Cardiac muscle cell (in vitro differentiated cells and primary cell): ENCODE results near the gene KLHL14. TPM values are rescaled to one million over a fixed set of nuclear protein-coding genes. Genes with fewer than 3 reads are reported as not detected.

Source experiments
- DNase-seq, 2 donors: peaks; one replicate each; pipeline versions ENCODE4 v3.0.0 to v3.0.0-alpha.2; 2010 to 2017; ENCODE audit warnings: low read depth in 1 of 2, low spot score in 1 of 2
- H3K27ac ChIP-seq: fragments of 200-600 bp; sonication (generic); 2 replicates; pipeline ENCODE4 v1.5.1; 2016
- H3K27me3 ChIP-seq: fragments of 200-600 bp; sonication (generic); 2 replicates; pipeline ENCODE4 v1.6.0; 2016; ENCODE audit warnings: control low read depth
- H3K36me3 ChIP-seq: fragments of 200-600 bp; sonication (generic); 2 replicates; pipeline ENCODE4 v1.5.1; 2016; ENCODE audit warnings: control low read depth
- H3K4me1 ChIP-seq: fragments of 200-600 bp; sonication (generic); 2 replicates; pipeline ENCODE4 v1.8.1; 2017; ENCODE audit warnings: low read depth, mild to moderate bottlenecking, mixed run types
- H3K4me3 ChIP-seq: fragments of 200-600 bp; sonication (generic); 2 replicates; pipeline ENCODE4 v1.5.1; 2016; ENCODE audit warnings: mild to moderate bottlenecking
- H3K9me3 ChIP-seq: fragments of 200-600 bp; sonication (generic); 2 replicates; pipeline ENCODE4 v1.5.1; 2017; ENCODE audit warnings: low read depth, mild to moderate bottlenecking, control low read depth
- CTCF ChIP-seq: IDR thresholded peaks from 2 replicates; pipeline ENCODE4 v1.5.1; 2012; ENCODE audit warnings: low read depth, mild to moderate bottlenecking, low read length
- polyA plus RNA-seq: library from polyadenylated mRNA; unstranded; fragments of >200 nt; fragmentation: Nextera tagmentation; extraction: Ambion mirVana; gene quantifications from 2 replicates; pipeline ENCODE4 v1.2.1, GENCODE V29; 2016
- total RNA-seq: library from RNA; depleted of rRNA; stranded (reverse); fragments of >200 nt; gene quantifications from 2 replicates; pipeline ENCODE4 v1.2.3, GENCODE V29; 2016

The KLHL14 gene
- total and polyA plus RNA-seq, 2 experiments from 2014 or later, result 54.8 to 69.8 TPM

- no peaks in the 10 kb centered on the region for H3K9me3 ChIP-seq
- H3K4me3 ChIP-seq, result peak overlapping the region; percentile 85
- H3K36me3 ChIP-seq, result no peaks in the 10 kb centered on the region
- no peaks in the 10 kb centered on the region for H3K27me3 ChIP-seq
- H3K27ac ChIP-seq, result peak overlapping the region; percentile 87
- DNase-seq, result peak in 1 of 2 donors; percentile 55
- no peak for TF ChIP-seq CTCF
- H3K4me1 ChIP-seq, result peaks cover 47% of the 10 kb centered on the region
These were observed 3.2 kb downstream of the KLHL14 start for GRCh38 chr18:32769586-32770053.

- Histone ChIP-seq H3K36me3 (no peaks in the 10 kb centered on the region), H3K4me3 (peak overlapping the region; percentile 85), H3K4me1 (peaks cover 50% of the 10 kb centered on the region), H3K27me3 (no peaks in the 10 kb centered on the region), H3K9me3 (no peaks in the 10 kb centered on the region), H3K27ac (peak overlapping the region; percentile 55)
- peak in 1 of 2 donors; percentile 49 for DNase-seq
- no peak for TF ChIP-seq CTCF
These were observed 3.7 kb downstream of the KLHL14 start for GRCh38 chr18:32769071-32769585.

GRCh38 chr18:32767400-32767799 lies 5.4 kb downstream of the KLHL14 start:
- no peak for TF ChIP-seq CTCF

GRCh38 chr18:32764611-32765244 lies 8.1 kb downstream of the KLHL14 start:
- Histone ChIP-seq H3K9me3 (no peaks in the 10 kb centered on the region), H3K4me3 (peak overlapping the region; percentile 85), H3K27me3 (no peaks in the 10 kb centered on the region), H3K4me1 (peaks cover 77% of the 10 kb centered on the region), H3K36me3 (no peaks in the 10 kb centered on the region), H3K27ac (peak overlapping the region; percentile 59)
- no peak for DNase-seq
- TF ChIP-seq CTCF, result no peak

More at GRCh38 chr18:32767400-32767799, 5.4 kb downstream of the KLHL14 start:
- Histone ChIP-seq H3K36me3 (no peaks in the 10 kb centered on the region), H3K27me3 (no peaks in the 10 kb centered on the region), H3K27ac (peak overlapping the region; percentile 39), H3K4me3 (peak overlapping the region; percentile 85), H3K4me1 (peaks cover 54% of the 10 kb centered on the region), H3K9me3 (no peaks in the 10 kb centered on the region)
- no peak for DNase-seq

- H3K27me3 ChIP-seq, result no peaks in the 10 kb centered on the region
These were observed 9.5 kb downstream of the KLHL14 start for GRCh38 chr18:32763293-32763692.

More at GRCh38 chr18:32763293-32763692, 9.5 kb downstream of the KLHL14 start:
- Histone ChIP-seq H3K9me3 (no peaks in the 10 kb centered on the region), H3K4me3 (peak overlapping the region; percentile 1), H3K36me3 (no peaks in the 10 kb centered on the region), H3K27ac (peak overlapping the region; percentile 59), H3K4me1 (peaks cover 77% of the 10 kb centered on the region)
- no peak for DNase-seq
- no peak for TF ChIP-seq CTCF
